Measurements from ENCODE around the gene NOTCH3. TPM values are rescaled to one million over a fixed set of nuclear protein-coding genes. Genes with fewer than 3 reads are reported as not detected.

Gene NOTCH3
- total and polyA plus RNA-seq, 2 donors: 11.3 to 14.8 TPM

- H3K4me3 ChIP-seq (ENCODE audit: low read length in 2 of 2): peak overlapping the region; percentile 67 to 73
- DNase-seq (ENCODE audit: low read depth in 6 of 9, low spot score in 9 of 9): no peak
- WGBS: 3% methylated on average over 33 of the region's 33 CpGs
- H3K36me3 ChIP-seq (ENCODE audit: control insufficient read depth in 2 of 2, insufficient read depth in 2 of 2, low read length in 1 of 2): peaks cover 17 to 18% of the 10 kb centered on the region in 2 donors
- peak overlapping the region; percentile 67 to 75 for H3K27ac ChIP-seq (ENCODE audit: low read depth in 1 of 2, low read length in 1 of 2)
- H3K4me1 ChIP-seq (ENCODE audit: control insufficient read depth in 2 of 2, insufficient read depth in 2 of 2, low read length in 2 of 2): peaks cover 2 to 22% of the 10 kb centered on the region in 2 donors
- H3K9me3 ChIP-seq (ENCODE audit: control insufficient read depth in 2 of 2, insufficient read depth in 1 of 2, low read length in 1 of 2): no peaks in the 10 kb centered on the region
- no peaks in the 10 kb centered on the region for H3K27me3 ChIP-seq (ENCODE audit: control insufficient read depth in 2 of 2, insufficient read depth in 1 of 2, low read length in 1 of 2)
Measured at GRCh38 chr19:15124572-15125231, 76.1 kb downstream of the NOTCH3 start.

GRCh38 chr19:15123900-15124299 is 76.9 kb downstream of the NOTCH3 start:
- Histone ChIP-seq H3K27ac (ENCODE audit: low read depth in 1 of 2, low read length in 1 of 2) (no peak overlapping the region), H3K4me1 (ENCODE audit: control insufficient read depth in 2 of 2, insufficient read depth in 2 of 2, low read length in 2 of 2) (peaks cover 2 to 22% of the 10 kb centered on the region in 2 donors), H3K4me3 (ENCODE audit: low read length in 2 of 2) (no peak overlapping the region), H3K27me3 (ENCODE audit: control insufficient read depth in 2 of 2, insufficient read depth in 1 of 2, low read length in 1 of 2) (no peaks in the 10 kb centered on the region), H3K9me3 (ENCODE audit: control insufficient read depth in 2 of 2, insufficient read depth in 1 of 2, low read length in 1 of 2) (peaks cover 0 to 2% of the 10 kb centered on the region in 2 donors), H3K36me3 (ENCODE audit: control insufficient read depth in 2 of 2, insufficient read depth in 2 of 2, low read length in 1 of 2) (peaks cover 24 to 26% of the 10 kb centered on the region in 2 donors)
- 92% methylated on average over 5 of the region's 5 CpGs for WGBS
- DNase-seq (ENCODE audit: low read depth in 6 of 9, low spot score in 9 of 9): no peak

- Histone ChIP-seq H3K9me3 (ENCODE audit: control insufficient read depth in 2 of 2, insufficient read depth in 1 of 2, low read length in 1 of 2) (peaks cover 0 to 2% of the 10 kb centered on the region in 2 donors), H3K27ac (ENCODE audit: low read depth in 1 of 2, low read length in 1 of 2) (no peak overlapping the region), H3K4me1 (ENCODE audit: control insufficient read depth in 2 of 2, insufficient read depth in 2 of 2, low read length in 2 of 2) (peaks cover 2 to 22% of the 10 kb centered on the region in 2 donors), H3K36me3 (ENCODE audit: control insufficient read depth in 2 of 2, insufficient read depth in 2 of 2, low read length in 1 of 2) (peaks cover 30 to 32% of the 10 kb centered on the region in 2 donors), H3K27me3 (ENCODE audit: control insufficient read depth in 2 of 2, insufficient read depth in 1 of 2, low read length in 1 of 2) (no peaks in the 10 kb centered on the region), H3K4me3 (ENCODE audit: low read length in 2 of 2) (no peak overlapping the region)
- DNase-seq (ENCODE audit: low read depth in 6 of 9, low spot score in 9 of 9): no peak
- 98% methylated on average over 22 of the region's 22 CpGs for WGBS
Measured at GRCh38 chr19:15123031-15123890, 77.5 kb downstream of the NOTCH3 start.

GRCh38 chr19:15122331-15123030 is 78.3 kb downstream of the NOTCH3 start:
- 98% methylated on average over 21 of the region's 21 CpGs for WGBS
- H3K4me3 ChIP-seq (ENCODE audit: low read length in 2 of 2): no peak overlapping the region
- no peaks in the 10 kb centered on the region for H3K27me3 ChIP-seq (ENCODE audit: control insufficient read depth in 2 of 2, insufficient read depth in 1 of 2, low read length in 1 of 2)
- H3K4me1 ChIP-seq (ENCODE audit: control insufficient read depth in 2 of 2, insufficient read depth in 2 of 2, low read length in 2 of 2): peaks cover 2 to 22% of the 10 kb centered on the region in 2 donors
- no peak overlapping the region for H3K27ac ChIP-seq (ENCODE audit: low read depth in 1 of 2, low read length in 1 of 2)
- peaks cover 0 to 2% of the 10 kb centered on the region in 2 donors for H3K9me3 ChIP-seq (ENCODE audit: control insufficient read depth in 2 of 2, insufficient read depth in 1 of 2, low read length in 1 of 2)
- no peak for DNase-seq (ENCODE audit: low read depth in 6 of 9, low spot score in 9 of 9)
- peaks cover 37 to 40% of the 10 kb centered on the region in 2 donors for H3K36me3 ChIP-seq (ENCODE audit: control insufficient read depth in 2 of 2, insufficient read depth in 2 of 2, low read length in 1 of 2)

- DNase-seq (ENCODE audit: low read depth in 6 of 9, low spot score in 9 of 9): no peak
- no peak overlapping the region for H3K27ac ChIP-seq (ENCODE audit: low read depth in 1 of 2, low read length in 1 of 2)
Measured at GRCh38 chr19:15120135-15121026, 80.4 kb downstream of the NOTCH3 start.

GRCh38 chr19:15118789-15119494 is 81.9 kb downstream of the NOTCH3 start:
- Histone ChIP-seq H3K27me3 (ENCODE audit: control insufficient read depth in 2 of 2, insufficient read depth in 1 of 2, low read length in 1 of 2) (no peaks in the 10 kb centered on the region), H3K9me3 (ENCODE audit: control insufficient read depth in 2 of 2, insufficient read depth in 1 of 2, low read length in 1 of 2) (peaks cover 0 to 2% of the 10 kb centered on the region in 2 donors), H3K27ac (ENCODE audit: low read depth in 1 of 2, low read length in 1 of 2) (no peak overlapping the region), H3K4me1 (ENCODE audit: control insufficient read depth in 2 of 2, insufficient read depth in 2 of 2, low read length in 2 of 2) (peaks cover 0 to 4% of the 10 kb centered on the region in 2 donors), H3K4me3 (ENCODE audit: low read length in 2 of 2) (no peak overlapping the region), H3K36me3 (ENCODE audit: control insufficient read depth in 2 of 2, insufficient read depth in 2 of 2, low read length in 1 of 2) (peaks cover 60 to 69% of the 10 kb centered on the region in 2 donors)
- WGBS: over 99% methylated on average over 20 of the region's 20 CpGs
- DNase-seq (ENCODE audit: low read depth in 6 of 9, low spot score in 9 of 9): no peak

More at GRCh38 chr19:15120135-15121026, 80.4 kb downstream of the NOTCH3 start:
- H3K9me3 ChIP-seq (ENCODE audit: control insufficient read depth in 2 of 2, insufficient read depth in 1 of 2, low read length in 1 of 2): peaks cover 0 to 2% of the 10 kb centered on the region in 2 donors
- H3K36me3 ChIP-seq (ENCODE audit: control insufficient read depth in 2 of 2, insufficient read depth in 2 of 2, low read length in 1 of 2): peaks cover 56 to 61% of the 10 kb centered on the region in 2 donors
- no peaks in the 10 kb centered on the region for H3K27me3 ChIP-seq (ENCODE audit: control insufficient read depth in 2 of 2, insufficient read depth in 1 of 2, low read length in 1 of 2)
- peaks cover 0 to 17% of the 10 kb centered on the region in 2 donors for H3K4me1 ChIP-seq (ENCODE audit: control insufficient read depth in 2 of 2, insufficient read depth in 2 of 2, low read length in 2 of 2)
- WGBS: 98% methylated on average over 14 of the region's 14 CpGs
- no peak overlapping the region for H3K4me3 ChIP-seq (ENCODE audit: low read length in 2 of 2)

- Histone ChIP-seq H3K27ac (ENCODE audit: low read depth in 1 of 2, low read length in 1 of 2) (no peak overlapping the region), H3K9me3 (ENCODE audit: control insufficient read depth in 2 of 2, insufficient read depth in 1 of 2, low read length in 1 of 2) (peaks cover 0 to 2% of the 10 kb centered on the region in 2 donors), H3K36me3 (ENCODE audit: control insufficient read depth in 2 of 2, insufficient read depth in 2 of 2, low read length in 1 of 2) (peaks cover 60 to 73% of the 10 kb centered on the region in 2 donors), H3K27me3 (ENCODE audit: control insufficient read depth in 2 of 2, insufficient read depth in 1 of 2, low read length in 1 of 2) (no peaks in the 10 kb centered on the region), H3K4me3 (ENCODE audit: low read length in 2 of 2) (no peak overlapping the region), H3K4me1 (ENCODE audit: control insufficient read depth in 2 of 2, insufficient read depth in 2 of 2, low read length in 2 of 2) (no peaks in the 10 kb centered on the region)
- WGBS: 99% methylated on average over 2 of the region's 2 CpGs
- DNase-seq (ENCODE audit: low read depth in 6 of 9, low spot score in 9 of 9): no peak
Measured at GRCh38 chr19:15118248-15118647, 82.5 kb downstream of the NOTCH3 start.

GRCh38 chr19:15116856-15117255 is 83.9 kb downstream of the NOTCH3 start:
- DNase-seq (ENCODE audit: low read depth in 6 of 9, low spot score in 9 of 9): no peak
- WGBS: 91% methylated on average over 12 of the region's 12 CpGs
- H3K4me1 ChIP-seq (ENCODE audit: control insufficient read depth in 2 of 2, insufficient read depth in 2 of 2, low read length in 2 of 2): no peaks in the 10 kb centered on the region
- no peak overlapping the region for H3K4me3 ChIP-seq (ENCODE audit: low read length in 2 of 2)
- no peak overlapping the region for H3K27ac ChIP-seq (ENCODE audit: low read depth in 1 of 2, low read length in 1 of 2)
- peaks cover 50 to 65% of the 10 kb centered on the region in 2 donors for H3K36me3 ChIP-seq (ENCODE audit: control insufficient read depth in 2 of 2, insufficient read depth in 2 of 2, low read length in 1 of 2)
- peaks cover 0 to 2% of the 10 kb centered on the region in 2 donors for H3K9me3 ChIP-seq (ENCODE audit: control insufficient read depth in 2 of 2, insufficient read depth in 1 of 2, low read length in 1 of 2)
- no peaks in the 10 kb centered on the region for H3K27me3 ChIP-seq (ENCODE audit: control insufficient read depth in 2 of 2, insufficient read depth in 1 of 2, low read length in 1 of 2)
